D341Med (cell line): ENCODE data around the gene RIBC2.

ENCODE experiments used
- DNase-seq: peaks from one replicate; pipeline ENCODE4 v3.0.0; 2012; ENCODE audit warnings: low spot score

Gene RIBC2

GRCh38 chr22:45473626-45474237 lies 60.2 kb downstream of the RIBC2 start:
- DNase-seq = no peak

- no peak for DNase-seq
Observed at GRCh38 chr22:45475063-45475747, 61.7 kb downstream of the RIBC2 start.

- no peak for DNase-seq
Observed at GRCh38 chr22:45475851-45476514, 62.5 kb downstream of the RIBC2 start.

- no peak for DNase-seq
Observed at GRCh38 chr22:45476814-45477213, 63.3 kb downstream of the RIBC2 start.

GRCh38 chr22:45477366-45478107 lies 64.0 kb downstream of the RIBC2 start:
- no peak for DNase-seq

GRCh38 chr22:45478108-45478771 lies 64.7 kb downstream of the RIBC2 start:
- DNase-seq = no peak

GRCh38 chr22:45480717-45481116 lies 67.2 kb downstream of the RIBC2 start:
- DNase-seq = no peak

- no peak for DNase-seq
Observed at GRCh38 chr22:45481661-45482060, 68.2 kb downstream of the RIBC2 start.
